ENCODE measurements around the gene VMP1. TPM values are rescaled to one million over a fixed set of nuclear protein-coding genes. Genes with fewer than 3 reads are reported as not detected.

Gene VMP1
- total and polyA plus RNA-seq, 2 of the 13 experiments (the other 11 are each of a cell fraction or from before 2014, with no cell fraction given), result 186 to 271 TPM

DNA sequence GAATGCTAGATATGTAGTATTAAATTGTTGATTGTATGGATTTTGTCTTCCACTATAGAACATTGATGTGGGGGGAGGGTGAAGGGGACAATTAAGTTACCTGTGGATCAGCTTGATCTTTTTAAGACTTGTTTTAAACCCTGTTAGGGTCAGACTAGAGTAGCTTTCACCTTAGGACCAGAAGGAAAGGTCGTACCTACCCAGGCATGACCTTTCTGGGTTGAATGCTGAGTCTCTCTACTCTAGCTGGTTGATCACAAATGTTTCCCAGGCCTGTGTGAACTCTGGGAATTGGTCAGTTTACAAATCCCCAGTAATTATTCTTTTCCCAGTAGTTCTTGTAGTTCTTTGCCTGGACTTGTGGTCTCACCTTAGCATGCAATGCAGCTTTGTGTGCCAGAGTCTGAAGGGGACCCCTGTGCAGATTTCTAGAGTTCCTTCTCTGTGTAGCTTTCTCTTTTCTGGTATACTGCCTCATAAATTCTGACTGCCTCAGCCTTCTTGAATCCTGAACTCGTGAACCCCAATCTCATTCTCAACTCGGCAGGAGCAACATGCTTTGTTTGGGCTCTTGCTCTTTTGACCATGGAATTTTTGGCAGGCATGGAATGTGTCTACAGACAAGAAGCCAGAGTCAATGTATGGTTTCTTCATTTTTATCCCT, 54.1 kb downstream of the VMP1 start (continued):
- no peak for TF ChIP-seq GPBP1L1 (CRISPR knock-in tag; IDR thresholded peaks at IDR 0.05)
- TF ChIP-seq ZBTB25 (CRISPR knock-in tag; IDR thresholded peaks at IDR 0.05), result 0 out of 2 replicates have a peak, but pooled peaks have one; percentile 43
- TF ChIP-seq ZNF430 (CRISPR knock-in tag; IDR thresholded peaks at IDR 0.05), result no peak
- no peak for TF ChIP-seq ZNF772 (CRISPR knock-in tag; IDR thresholded peaks at IDR 0.05)
- TF ChIP-seq ZNF556 (CRISPR knock-in tag; IDR thresholded peaks at IDR 0.05; ENCODE audit: borderline replicate concordance), result no peak
- no peak for TF ChIP-seq NONO (IDR thresholded peaks at IDR 0.05)
- no peak for TF ChIP-seq NONO (CRISPR knock-in tag; conservative IDR thresholded peaks at IDR 0.05)
- TF ChIP-seq MEIS2 (CRISPR knock-in tag; IDR thresholded peaks at IDR 0.05), result no peak
- TF ChIP-seq MAF1 (CRISPR knock-in tag; IDR thresholded peaks at IDR 0.05; ENCODE audit: borderline replicate concordance), result no peak
- peak; percentile 64; the same call in 1 of the 2 replicates for TF ChIP-seq SALL1 (CRISPR knock-in tag; IDR thresholded peaks at IDR 0.05)
- TF ChIP-seq, protein P1, sequence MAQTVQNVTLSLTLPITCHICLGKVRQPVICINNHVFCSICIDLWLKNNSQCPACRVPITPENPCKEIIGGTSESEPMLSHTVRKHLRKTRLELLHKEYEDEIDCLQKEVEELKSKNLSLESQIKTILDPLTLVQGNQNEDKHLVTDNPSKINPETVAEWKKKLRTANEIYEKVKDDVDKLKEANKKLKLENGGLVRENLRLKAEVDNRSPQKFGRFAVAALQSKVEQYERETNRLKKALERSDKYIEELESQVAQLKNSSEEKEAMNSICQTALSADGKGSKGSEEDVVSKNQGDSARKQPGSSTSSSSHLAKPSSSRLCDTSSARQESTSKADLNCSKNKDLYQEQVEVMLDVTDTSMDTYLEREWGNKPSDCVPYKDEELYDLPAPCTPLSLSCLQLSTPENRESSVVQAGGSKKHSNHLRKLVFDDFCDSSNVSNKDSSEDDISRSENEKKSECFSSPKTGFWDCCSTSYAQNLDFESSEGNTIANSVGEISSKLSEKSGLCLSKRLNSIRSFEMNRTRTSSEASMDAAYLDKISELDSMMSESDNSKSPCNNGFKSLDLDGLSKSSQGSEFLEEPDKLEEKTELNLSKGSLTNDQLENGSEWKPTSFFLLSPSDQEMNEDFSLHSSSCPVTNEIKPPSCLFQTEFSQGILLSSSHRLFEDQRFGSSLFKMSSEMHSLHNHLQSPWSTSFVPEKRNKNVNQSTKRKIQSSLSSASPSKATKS (CRISPR knock-in tag; IDR thresholded peaks at IDR 0.05), result no peak
- no peak for TF ChIP-seq ZBTB43 (CRISPR knock-in tag; conservative IDR thresholded peaks at IDR 0.05)
- peak; percentile 98 for TF ChIP-seq TEAD3 (CRISPR knock-in tag; optimal IDR thresholded peaks at IDR 0.05; ENCODE audit: borderline replicate concordance)
- TF ChIP-seq SAP130 (CRISPR knock-in tag; IDR thresholded peaks at IDR 0.05; ENCODE audit: low read depth), result peak; percentile 63
- TF ChIP-seq, protein P2, sequence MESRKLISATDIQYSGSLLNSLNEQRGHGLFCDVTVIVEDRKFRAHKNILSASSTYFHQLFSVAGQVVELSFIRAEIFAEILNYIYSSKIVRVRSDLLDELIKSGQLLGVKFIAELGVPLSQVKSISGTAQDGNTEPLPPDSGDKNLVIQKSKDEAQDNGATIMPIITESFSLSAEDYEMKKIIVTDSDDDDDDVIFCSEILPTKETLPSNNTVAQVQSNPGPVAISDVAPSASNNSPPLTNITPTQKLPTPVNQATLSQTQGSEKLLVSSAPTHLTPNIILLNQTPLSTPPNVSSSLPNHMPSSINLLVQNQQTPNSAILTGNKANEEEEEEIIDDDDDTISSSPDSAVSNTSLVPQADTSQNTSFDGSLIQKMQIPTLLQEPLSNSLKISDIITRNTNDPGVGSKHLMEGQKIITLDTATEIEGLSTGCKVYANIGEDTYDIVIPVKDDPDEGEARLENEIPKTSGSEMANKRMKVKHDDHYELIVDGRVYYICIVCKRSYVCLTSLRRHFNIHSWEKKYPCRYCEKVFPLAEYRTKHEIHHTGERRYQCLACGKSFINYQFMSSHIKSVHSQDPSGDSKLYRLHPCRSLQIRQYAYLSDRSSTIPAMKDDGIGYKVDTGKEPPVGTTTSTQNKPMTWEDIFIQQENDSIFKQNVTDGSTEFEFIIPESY (CRISPR knock-in tag; IDR thresholded peaks at IDR 0.05), result no peak
- no peak for TF ChIP-seq UBTF (CRISPR knock-in tag; IDR thresholded peaks at IDR 0.05)
- no peak for TF ChIP-seq KLF13 (CRISPR knock-in tag; IDR thresholded peaks at IDR 0.05)
- no peak for TF ChIP-seq ZNF7 (CRISPR knock-in tag; IDR thresholded peaks at IDR 0.05)
- TF ChIP-seq ZNF143 (CRISPR knock-in tag; IDR thresholded peaks at IDR 0.05), result no peak
- TF ChIP-seq SRSF1 (optimal IDR thresholded peaks at IDR 0.05; ENCODE audit: low read depth, low read length), result no peak
